GM12874 (cell line): Measurements from ENCODE around the gene SERPINB13.
"Not testable (repeated sequence)": the region's sequence is repeated elsewhere in the genome, so short reads cannot be mapped to it uniquely, and the experiment has no call there.

Experiments used
- CTCF ChIP-seq: IDR thresholded peaks from 2 replicates; pipeline ENCODE4 v1.5.1; 2011; ENCODE audit warnings: low read depth, mild to moderate bottlenecking, control low read depth, low read length, moderate library complexity; ENCODE audit not compliant: insufficient read depth

The SERPINB13 gene

GRCh38 chr18:63624863-63625262 lies 37.7 kb downstream of the SERPINB13 start:
- TF ChIP-seq CTCF = no peak

- TF ChIP-seq CTCF = no peak
These were observed 39.3 kb downstream of the SERPINB13 start for GRCh38 chr18:63626431-63626830.

- no peak for TF ChIP-seq CTCF
These were observed 40.7 kb downstream of the SERPINB13 start for GRCh38 chr18:63627819-63628218.

- no peak for TF ChIP-seq CTCF
These were observed 50.6 kb downstream of the SERPINB13 start for GRCh38 chr18:63637703-63638102.

- TF ChIP-seq CTCF = not testable (repeated sequence)
These were observed 57.0 kb downstream of the SERPINB13 start, which contains the start of gene SERPINB4 for GRCh38 chr18:63644142-63644541. SERPINB4 (minus strand) TSS chr18:63644256; CDS start chr18:63643577, 679 bp downstream.

GRCh38 chr18:63646936-63647335 lies 59.8 kb downstream of the SERPINB13 start:
- TF ChIP-seq CTCF = no peak

GRCh38 chr18:63648241-63648640 lies 61.1 kb downstream of the SERPINB13 start:
- TF ChIP-seq CTCF = no peak
